ENCODE data around the gene CHAT. TPM values are rescaled to one million over a fixed set of nuclear protein-coding genes. Genes with fewer than 3 reads are reported as not detected.

CHAT gene
- total and polyA plus RNA-seq, 4 donors = not detected

DNA sequence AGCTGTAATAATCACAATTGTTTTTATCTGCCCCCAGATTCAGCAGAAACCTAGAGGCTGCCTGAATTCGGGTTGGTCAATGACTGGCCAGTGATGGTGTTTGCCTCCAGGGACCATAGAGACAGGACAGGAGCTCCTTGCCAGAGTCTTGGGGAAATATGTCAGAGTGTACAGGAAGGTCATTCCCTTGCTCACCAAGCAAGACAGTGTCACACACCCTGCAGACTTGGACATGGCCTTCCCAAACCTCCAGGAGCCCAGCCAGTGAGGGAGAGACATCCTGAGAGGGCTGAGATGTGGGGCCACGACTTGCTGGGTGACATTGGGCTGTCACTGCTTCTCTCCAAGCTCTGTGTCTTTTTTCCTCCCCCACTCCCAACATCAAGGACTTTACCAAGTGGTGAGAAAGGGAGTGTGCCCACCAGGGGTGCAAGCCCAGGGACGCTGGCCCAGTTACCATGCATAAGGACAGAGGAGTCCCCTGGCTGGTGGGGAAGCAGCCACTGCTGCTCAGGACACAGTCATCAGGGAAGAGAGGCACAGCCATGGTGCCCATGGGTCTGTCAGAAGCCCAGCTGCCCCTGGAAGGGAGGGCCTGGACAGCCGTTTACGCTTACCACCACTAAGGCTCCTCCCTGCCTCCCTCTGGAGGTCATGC, 40.3 kb downstream of the CHAT start:
- DNase-seq (no peak), ATAC-seq (ENCODE audit: insufficient read depth, low FRiP score) (no peak)
- Histone ChIP-seq H3K4me1 (ENCODE audit: control insufficient read depth in 5 of 5, insufficient read depth in 5 of 5, low read length in 5 of 5) (no peaks in the 10 kb centered on the region), H3K36me3 (ENCODE audit: control insufficient read depth in 4 of 4, insufficient read depth in 4 of 4, low read length in 4 of 4) (no peaks in the 10 kb centered on the region), H3K27me3 (ENCODE audit: control insufficient read depth in 3 of 3, insufficient read depth in 3 of 3, low read length in 2 of 3) (no peaks in the 10 kb centered on the region), H3K27ac (ENCODE audit: low read depth in 1 of 2, low read length in 1 of 2) (no peak overlapping the region), H3K4me3 (no peak overlapping the region), H3K9ac (ENCODE audit: insufficient read depth in 1 of 2, low read length in 2 of 2) (no peak overlapping the region), H3K9me3 (ENCODE audit: control insufficient read depth in 4 of 4, insufficient read depth in 3 of 4, low read length in 3 of 4) (no peaks in the 10 kb centered on the region)
- no peak for TF ChIP-seq CTCF (IDR thresholded peaks at IDR 0.05; ENCODE audit: control extremely low read depth, extremely low read depth)
- 51 to 60% methylated on average over 5 of the region's 5 CpGs for WGBS, 2 donors

- H3K27ac ChIP-seq (ENCODE audit: low read depth in 1 of 2, low read length in 1 of 2) = no peak overlapping the region
- no peak for ATAC-seq (ENCODE audit: insufficient read depth, low FRiP score)
These were observed 41.3 kb downstream of the CHAT start for GRCh38 chr10:49655099-49655498.

GRCh38 chr10:49656845-49657493, 43.1 kb downstream of the CHAT start:
- DNase-seq (no peak), ATAC-seq (ENCODE audit: insufficient read depth, low FRiP score) (no peak)
- TF ChIP-seq CTCF (IDR thresholded peaks at IDR 0.05; ENCODE audit: control extremely low read depth, extremely low read depth) = no peak
- no peaks in the 10 kb centered on the region for H3K27me3 ChIP-seq (ENCODE audit: control insufficient read depth in 3 of 3, insufficient read depth in 3 of 3, low read length in 2 of 3)
- H3K4me1 ChIP-seq (ENCODE audit: control insufficient read depth in 5 of 5, insufficient read depth in 5 of 5, low read length in 5 of 5) = no peaks in the 10 kb centered on the region
- no peaks in the 10 kb centered on the region for H3K36me3 ChIP-seq (ENCODE audit: control insufficient read depth in 4 of 4, insufficient read depth in 4 of 4, low read length in 4 of 4)
- H3K27ac ChIP-seq (ENCODE audit: low read depth in 1 of 2, low read length in 1 of 2) = no peak overlapping the region
- 83 to 91% methylated on average over 9 of the region's 9 CpGs for whole genome bisulfite sequencing, 2 donors
- no peak overlapping the region for H3K4me3 ChIP-seq
- no peak overlapping the region for H3K9ac ChIP-seq (ENCODE audit: insufficient read depth in 1 of 2, low read length in 2 of 2)
- peaks cover 0 to 6% (median 2%) of the 10 kb centered on the region in 4 donors for H3K9me3 ChIP-seq (ENCODE audit: control insufficient read depth in 4 of 4, insufficient read depth in 3 of 4, low read length in 3 of 4)

More at GRCh38 chr10:49655099-49655498, 41.3 kb downstream of the CHAT start:
- no peak overlapping the region for H3K4me3 ChIP-seq
- no peaks in the 10 kb centered on the region for H3K27me3 ChIP-seq (ENCODE audit: control insufficient read depth in 3 of 3, insufficient read depth in 3 of 3, low read length in 2 of 3)
- H3K36me3 ChIP-seq (ENCODE audit: control insufficient read depth in 4 of 4, insufficient read depth in 4 of 4, low read length in 4 of 4) = no peaks in the 10 kb centered on the region
- peaks cover 0 to 4% (median 0%) of the 10 kb centered on the region in 4 donors for H3K9me3 ChIP-seq (ENCODE audit: control insufficient read depth in 4 of 4, insufficient read depth in 3 of 4, low read length in 3 of 4)
- no peaks in the 10 kb centered on the region for H3K4me1 ChIP-seq (ENCODE audit: control insufficient read depth in 5 of 5, insufficient read depth in 5 of 5, low read length in 5 of 5)
- no peak for TF ChIP-seq CTCF (IDR thresholded peaks at IDR 0.05; ENCODE audit: control extremely low read depth, extremely low read depth)
- H3K9ac ChIP-seq (ENCODE audit: insufficient read depth in 1 of 2, low read length in 2 of 2) = no peak overlapping the region
- DNase-seq = no peak
- WGBS, 2 donors = 77 to 83% methylated on average over 18 of the region's 18 CpGs

Data from lung (tissue), 12 donors.